Heart left ventricle (tissue), 16 donors: Measurements from ENCODE around the gene KLK14. TPM values are rescaled to one million over a fixed set of nuclear protein-coding genes. Genes with fewer than 3 reads are reported as not detected.
A peak's percentile ranks its signal among the peaks of the same experiment; 100 is the strongest.

Source experiments
- ATAC-seq, 4 donors: fragments of 200-7000 bp; cut with Tn5 transposase; one replicate each; pipeline ENCODE4 v1.9.1; 2020 to 2022; ENCODE audit warnings: moderate library complexity in 4 of 4, mild to moderate bottlenecking in 3 of 4, moderate number of reproducible peaks in 1 of 4
- DNase-seq, 5 donors: peaks; one replicate each; pipeline ENCODE4 v3.0.0-alpha.2; 2020
- H3K27ac ChIP-seq, 12 donors: fragments of 200-600 bp; sonication (generic) in 4 of 12; one replicate each; pipeline versions ENCODE4 v1.5.0 to v1.8.0; 2016 to 2022; ENCODE audit warnings: mild to moderate bottlenecking in 2 of 12
- H3K27me3 ChIP-seq, 9 donors: fragments of 200-600 bp; sonication (generic) in 2 of 9; one replicate each; pipeline versions ENCODE4 v1.5.1 to v1.8.0; 2016 to 2022; ENCODE audit warnings: mild to moderate bottlenecking in 3 of 9
- H3K36me3 ChIP-seq, 9 donors: fragments of 200-600 bp; sonication (generic) in 2 of 9; one replicate each; pipeline versions ENCODE4 v1.5.0 to v1.8.0; 2018 to 2022; ENCODE audit warnings: mild to moderate bottlenecking in 2 of 9
- H3K4me1 ChIP-seq, 12 donors: fragments of 200-600 bp; sonication (generic) in 4 of 12; one replicate each; pipeline versions ENCODE4 v1.5.0 to v1.8.0; 2016 to 2022; ENCODE audit warnings: mild to moderate bottlenecking in 3 of 12
- H3K4me3 ChIP-seq, 12 donors: fragments of 200-600 bp; sonication (generic) in 4 of 12; one replicate each; pipeline versions ENCODE4 v1.5.0 to v1.8.0; 2017 to 2022; ENCODE audit warnings: mild to moderate bottlenecking in 9 of 12, moderate library complexity in 4 of 12
- H3K9me3 ChIP-seq, 12 donors: fragments of 200-600 bp; sonication (generic) in 4 of 12; one replicate each; pipeline versions ENCODE4 v1.5.0 to v1.8.0; 2016 to 2022; ENCODE audit warnings: mild to moderate bottlenecking in 1 of 12
- POLR2A ChIP-seq, 2 donors: fragments of 450-650 bp; IDR thresholded peaks; one replicate each; pipeline ENCODE4 v1.6.1; 2017; ENCODE audit warnings: antibody characterized with exemption in 2 of 2, mild to moderate bottlenecking in 2 of 2, moderate library complexity in 2 of 2
- WGBS, 4 donors: extraction: QIAGEN DNeasy Blood & Tissue Kit in 2 of 4; methylation state at CpG; one replicate each; pipeline versions ENCODE4 v1.1.5 to v1.1.7; 2013 to 2018; 5-methylcytosine and 5-hydroxymethylcytosine counted together
- intact Hi-C, 10 donors: fragments of 100-400 bp; cut with DNase I; formaldehyde crosslinking; loops; one replicate each; pipeline versions ENCODE4 v1.11.1 to v1.14.2; 2022
- polyA plus RNA-seq, 2 donors: library from polyadenylated mRNA; stranded (reverse); fragments of 200-250 nt; gene quantifications; one replicate each; pipeline ENCODE4 v1.2.3, GENCODE V29; 2013
- total RNA-seq, 9 donors: library from RNA; depleted of rRNA in 2 of 9; stranded (reverse); fragments of >200 nt in 2 of 9; fragmentation: NEBNext Ultra II Directional in 3 of 9; extraction: Animal tissue kit (Norgen Biotek cat#: 25700) in 3 of 9; gene quantifications; one replicate each; pipeline versions ENCODE4 v1.1.0 to v1.2.4, GENCODE V29; 2016 to 2023
- TF ChIP-seq, protein P1 (sequence below), 12 donors: fragments of 200-600 bp; sonication (generic) in 4 of 12; IDR thresholded peaks; one replicate each; pipeline versions ENCODE4 v1.5.0 to v1.8.0; 2018 to 2022; ENCODE audit warnings: antibody characterized with exemption in 12 of 12, mild to moderate bottlenecking in 5 of 12
- donor health status: ischemic (EF 13 %, LVEDD 7.1; RV severe dilation, severe dysfunction).
- donor health status: healthy with polysubstance abuse.
- donor health status: DM: no; HTN: yes; CAD: no.
- donor health status: DM: no; HTN: no; CAD: no.
- donor health status: ischemic (EF 25% LVEDD 6.9; RV normal size, moderate dysfunction).
- donor health status: ischemic (EF 25% LVEDD 5.7; RV mildly dilated, moderate dysfunction).
- donor health status: healthy.
- donor health status: DM: yes; HTN: yes; CAD: no.
- donor health status: ischemic (EF 35%, LVEDD 5.7; RV mildly dilated, moderate dysfunction).
- donor health status: nonischemic (EF 11% LVEDD 7.7; RV severe dilation, severe dysfunction).
- donor health status: DM: yes; HTN: yes; CAD: no.
- donor health status: PGD.
- donor health status: ischemic (EF 29% LVEDD 5.4; RV normal size, mild dysfunction).
- donor health status: nonischemic (EF 23%, LVEDD 6.1; RV moderate dilation, normal function).

Gene KLK14
- total and polyA plus RNA-seq, 11 donors: 0.17 to 0.64 (median 0.33) TPM; not detected in 4

- TF ChIP-seq, protein P1, sequence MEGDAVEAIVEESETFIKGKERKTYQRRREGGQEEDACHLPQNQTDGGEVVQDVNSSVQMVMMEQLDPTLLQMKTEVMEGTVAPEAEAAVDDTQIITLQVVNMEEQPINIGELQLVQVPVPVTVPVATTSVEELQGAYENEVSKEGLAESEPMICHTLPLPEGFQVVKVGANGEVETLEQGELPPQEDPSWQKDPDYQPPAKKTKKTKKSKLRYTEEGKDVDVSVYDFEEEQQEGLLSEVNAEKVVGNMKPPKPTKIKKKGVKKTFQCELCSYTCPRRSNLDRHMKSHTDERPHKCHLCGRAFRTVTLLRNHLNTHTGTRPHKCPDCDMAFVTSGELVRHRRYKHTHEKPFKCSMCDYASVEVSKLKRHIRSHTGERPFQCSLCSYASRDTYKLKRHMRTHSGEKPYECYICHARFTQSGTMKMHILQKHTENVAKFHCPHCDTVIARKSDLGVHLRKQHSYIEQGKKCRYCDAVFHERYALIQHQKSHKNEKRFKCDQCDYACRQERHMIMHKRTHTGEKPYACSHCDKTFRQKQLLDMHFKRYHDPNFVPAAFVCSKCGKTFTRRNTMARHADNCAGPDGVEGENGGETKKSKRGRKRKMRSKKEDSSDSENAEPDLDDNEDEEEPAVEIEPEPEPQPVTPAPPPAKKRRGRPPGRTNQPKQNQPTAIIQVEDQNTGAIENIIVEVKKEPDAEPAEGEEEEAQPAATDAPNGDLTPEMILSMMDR (IDR thresholded peaks at IDR 0.05): no peak
- Histone ChIP-seq H3K9me3 (peaks cover 0 to 20% (median 3%) of the 10 kb centered on the region in 12 donors), H3K27ac (no peak overlapping the region), H3K4me3 (no peak overlapping the region), H3K4me1 (peaks cover 0 to 8% (median 4%) of the 10 kb centered on the region in 12 donors), H3K36me3 (no peaks in the 10 kb centered on the region), H3K27me3 (no peaks in the 10 kb centered on the region)
- ATAC-seq: no peak
- DNase-seq: no peak
- 87 to 92% (median 90%) methylated on average over 5 of the region's 5 CpGs for WGBS, 4 donors
- intact Hi-C loops: no loop called here
Measured at GRCh38 chr19:51075998-51076397, 6.7 kb downstream of the KLK14 start.

GRCh38 chr19:51071095-51071405 lies 11.6 kb downstream of the KLK14 start:
- Histone ChIP-seq H3K27ac (no peak overlapping the region), H3K36me3 (no peaks in the 10 kb centered on the region), H3K9me3 (peaks cover 0 to 20% (median 3%) of the 10 kb centered on the region in 12 donors), H3K4me1 (no peaks in the 10 kb centered on the region), H3K4me3 (no peak overlapping the region), H3K27me3 (peaks cover 0 to 3% (median 0%) of the 10 kb centered on the region in 9 donors)
- 69 to 76% (median 70%) methylated on average over 4 of the region's 4 CpGs for WGBS, 4 donors
- intact Hi-C loops: no loop called here
- DNase-seq: no peak
- TF ChIP-seq, protein P1 (IDR thresholded peaks at IDR 0.05): no peak
- no peak for TF ChIP-seq POLR2A (IDR thresholded peaks at IDR 0.05)
- ATAC-seq: no peak

DNA sequence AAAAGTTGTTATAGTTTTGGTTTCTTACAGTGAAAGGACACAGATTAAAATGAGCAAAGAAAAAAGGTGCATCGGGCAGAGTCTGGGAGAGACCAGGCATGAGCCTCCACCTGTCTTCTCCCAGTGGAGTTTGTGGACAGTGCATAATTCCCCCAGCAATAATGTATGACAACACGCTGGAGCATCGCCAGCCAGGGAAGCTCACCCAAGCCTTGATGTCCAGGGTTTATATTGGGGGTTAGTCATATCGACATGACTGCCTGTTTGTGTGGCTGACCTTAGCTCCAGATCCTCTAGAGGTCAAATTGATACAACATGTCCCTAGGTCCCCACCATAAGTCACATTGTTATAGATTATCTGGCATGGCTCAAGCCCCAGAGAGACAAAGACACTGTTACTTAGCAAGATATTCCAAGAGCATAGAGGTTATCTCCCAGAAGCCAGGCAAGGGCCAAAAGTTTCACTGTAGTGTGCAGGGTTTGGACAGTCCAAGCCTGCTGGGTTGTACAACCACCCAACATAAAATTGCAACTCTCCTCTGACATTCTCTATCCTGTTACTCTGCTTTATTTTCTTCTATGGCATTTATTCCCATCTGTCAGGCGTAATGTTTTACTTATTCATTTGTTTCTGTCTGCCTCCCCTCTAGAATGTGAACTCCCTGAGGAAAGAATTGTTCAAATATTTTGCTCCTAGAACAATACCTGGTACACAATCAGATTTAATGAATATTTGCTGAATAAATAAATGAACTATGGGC lies 12.2 kb downstream of the KLK14 start:
- ATAC-seq (no peak), DNase-seq (no peak)
- 75 to 88% (median 82%) methylated on average over 5 of the region's 5 CpGs for WGBS, 4 donors
- H3K9me3 ChIP-seq: peaks cover 0 to 20% (median 3%) of the 10 kb centered on the region in 12 donors
- peaks cover 0 to 4% (median 0%) of the 10 kb centered on the region in 12 donors for H3K4me1 ChIP-seq
- no peak overlapping the region for H3K4me3 ChIP-seq
- no peak overlapping the region for H3K27ac ChIP-seq
- no peak for TF ChIP-seq POLR2A (IDR thresholded peaks at IDR 0.05)
- TF ChIP-seq, protein P1 (IDR thresholded peaks at IDR 0.05): no peak
- intact Hi-C loops: no loop called here
- H3K27me3 ChIP-seq: peaks cover 0 to 8% (median 0%) of the 10 kb centered on the region in 9 donors
- H3K36me3 ChIP-seq: no peaks in the 10 kb centered on the region

- Histone ChIP-seq H3K9me3 (no peaks in the 10 kb centered on the region), H3K36me3 (no peaks in the 10 kb centered on the region), H3K4me1 (peaks cover 0 to 15% (median 5%) of the 10 kb centered on the region in 12 donors), H3K4me3 (no peak overlapping the region), H3K27ac (no peak overlapping the region), H3K27me3 (peaks cover 0 to 38% (median 8%) of the 10 kb centered on the region in 9 donors)
- intact Hi-C loops: no loop called here
- ATAC-seq (peak in 1 of 4 donors; percentile 15), DNase-seq (no peak)
- WGBS, 4 donors: 57 to 66% (median 63%) methylated on average over 7 of the region's 7 CpGs
- TF ChIP-seq POLR2A (IDR thresholded peaks at IDR 0.05): no peak
- TF ChIP-seq, protein P1 (IDR thresholded peaks at IDR 0.05): no peak
Measured at GRCh38 chr19:51066393-51067186, 16.1 kb downstream of the KLK14 start.
